Spleen (tissue), 7 donors: ENCODE data around the gene PHLDA2.

Experiments
- CTCF ChIP-seq, 11 experiments: fragments of 200-600 bp in 7 of 11; fragments of 450-650 bp in 4 of 11; sonication (generic) in 4 of 11; IDR thresholded peaks in 8 of 11; conservative IDR thresholded peaks in 3 of 11; 1 replicate in 7 of 11; 2 replicates in 4 of 11; pipeline versions ENCODE4 v1.4.0 to v1.8.0; 2016 to 2021; ENCODE audit warnings: antibody characterized with exemption in 11 of 11, inconsistent platforms in 4 of 11, mild to moderate bottlenecking in 1 of 11
- POLR2A ChIP-seq, 3 donors: fragments of 450-650 bp; IDR thresholded peaks; one replicate each; pipeline ENCODE4 v1.5.1; 2017; ENCODE audit warnings: antibody characterized with exemption in 3 of 3, mild to moderate bottlenecking in 1 of 3
- POLR2AphosphoS5 ChIP-seq, 3 donors: sonication (generic); formaldehyde crosslinking; IDR thresholded peaks; one replicate each; pipeline ENCODE4 v1.5.1; 2017; ENCODE audit warnings: antibody characterized with exemption in 3 of 3
- donor health status: DM: no; HTN: no; CAD: no; lungs with moderate emphysema.
- donor health status: DM: no; HTN: no; CAD: no.
- donor health status: DM: no; HTN: no; CAD: no.

- no peak for TF ChIP-seq POLR2AphosphoS5 (IDR thresholded peaks at IDR 0.05)
- no peak for TF ChIP-seq POLR2A (IDR thresholded peaks at IDR 0.05)
- no peak for TF ChIP-seq CTCF (IDR thresholded peaks at IDR 0.05 in 8 of 11, conservative IDR thresholded peaks at IDR 0.05 in 3 of 11)
Measured at GRCh38 chr11:2908130-2908529, 21.1 kb downstream of the PHLDA2 start.
